CD4-positive, alpha-beta T cell (primary cell): ENCODE measurements around the gene AFF3. TPM values are rescaled to one million over a fixed set of nuclear protein-coding genes. Genes with fewer than 3 reads are reported as not detected.

Experiments used
- ATAC-seq: fragments of 200-7000 bp; cut with Tn5 transposase; one replicate; pipeline ENCODE4 v1.10.0; 2022; ENCODE audit warnings: mild to moderate bottlenecking; ENCODE audit not compliant: poor library complexity
- CTCF ChIA-PET: fragments of 350-600 bp; sonication (Branson Sonifier 250); formaldehyde crosslinking; loops from one replicate; lab custom pipeline; 2021; ENCODE audit warnings: antibody characterized with exemption, inconsistent platforms; lab: Charles Lee
- POLR2A ChIA-PET: fragments of 350-600 bp; sonication (Branson Sonifier 250); formaldehyde crosslinking; loops from one replicate; lab custom pipeline; 2021; ENCODE audit warnings: antibody characterized with exemption, inconsistent platforms; lab: Charles Lee
- DNase-seq, 14 experiments: peaks; one replicate each; pipeline ENCODE4 v3.0.0-alpha.2; 2013 to 2020; ENCODE audit warnings: mixed read lengths in 2 of 14
- H3K27ac ChIP-seq, 2 donors: one replicate each; pipeline versions ENCODE4 v1.5.1 to v1.7.0; 2013; ENCODE audit warnings: low read length in 2 of 2, low read depth in 1 of 2, mild to moderate bottlenecking in 1 of 2
- H3K27me3 ChIP-seq, 2 experiments: 1 replicate in 1 of 2; 2 replicates in 1 of 2; pipeline versions ENCODE4 v1.6.1 to v1.7.0; 2013; ENCODE audit warnings: low read length in 2 of 2, control low read depth in 1 of 2, mild to moderate bottlenecking in 1 of 2, moderate library complexity in 1 of 2; ENCODE audit not compliant: insufficient read depth in 2 of 2, control insufficient read depth in 1 of 2
- H3K36me3 ChIP-seq: one replicate; pipeline ENCODE4 v1.6.1; 2013; ENCODE audit warnings: low read length, control low read depth; ENCODE audit not compliant: insufficient read depth
- H3K4me1 ChIP-seq: one replicate; pipeline ENCODE4 v1.6.1; 2013; ENCODE audit warnings: low read length, control low read depth; ENCODE audit not compliant: insufficient read depth
- H3K4me3 ChIP-seq: one replicate; pipeline ENCODE4 v1.5.1; 2013; ENCODE audit warnings: mild to moderate bottlenecking, low read length, moderate library complexity
- H3K9me3 ChIP-seq, 2 experiments: 1 replicate in 1 of 2; 2 replicates in 1 of 2; pipeline versions ENCODE4 v1.6.1 to v1.7.0; 2013; ENCODE audit warnings: low read length in 2 of 2, mild to moderate bottlenecking in 2 of 2, control low read depth in 1 of 2, moderate library complexity in 1 of 2; ENCODE audit not compliant: control insufficient read depth in 1 of 2, insufficient read depth in 1 of 2
- H3K27ac Mint-ChIP-seq: one replicate; pipeline ENCODE4 v1.8.0; 2020; ENCODE audit warnings: mixed read lengths
- H3K27me3 Mint-ChIP-seq: one replicate; pipeline ENCODE4 v1.8.0; 2021; ENCODE audit warnings: mixed read lengths
- H3K36me3 Mint-ChIP-seq: one replicate; pipeline ENCODE4 v1.8.0; 2021; ENCODE audit warnings: low read depth, mixed read lengths
- H3K4me1 Mint-ChIP-seq: one replicate; pipeline ENCODE4 v1.8.0; 2021; ENCODE audit warnings: low read depth, mixed read lengths
- H3K4me3 Mint-ChIP-seq: one replicate; pipeline ENCODE4 v1.8.0; 2020; ENCODE audit warnings: mild to moderate bottlenecking, mixed read lengths
- H3K9me3 Mint-ChIP-seq: one replicate; pipeline ENCODE4 v1.8.0; 2020; ENCODE audit warnings: mixed read lengths
- intact Hi-C, 2 experiments: fragments of 100-400 bp; cut with DNase I in 1 of 2; cut with micrococcal nuclease in 1 of 2; formaldehyde crosslinking; loops; one replicate each; pipeline versions ENCODE4 v1.15.1 to v1.9.0; 2023 to 2025; cut with DNase I, micrococcal nuclease
- total RNA-seq, 174 experiments: library from RNA in 2 of 174; stranded (reverse) in 2 of 174; gene quantifications; one replicate each; pipeline ENCODE4 v1.2.3 and lab custom pipeline; 2021 to 2026
- TF ChIP-seq, protein P1 (sequence below): fragments of 200-600 bp; IDR thresholded peaks from one replicate; pipeline ENCODE4 v1.8.0; 2022; ENCODE audit warnings: antibody characterized with exemption, mild to moderate bottlenecking

AFF3 gene
- total RNA-seq, 2 experiments from 2014 or later, result 15.4 to 15.7 TPM

DNA sequence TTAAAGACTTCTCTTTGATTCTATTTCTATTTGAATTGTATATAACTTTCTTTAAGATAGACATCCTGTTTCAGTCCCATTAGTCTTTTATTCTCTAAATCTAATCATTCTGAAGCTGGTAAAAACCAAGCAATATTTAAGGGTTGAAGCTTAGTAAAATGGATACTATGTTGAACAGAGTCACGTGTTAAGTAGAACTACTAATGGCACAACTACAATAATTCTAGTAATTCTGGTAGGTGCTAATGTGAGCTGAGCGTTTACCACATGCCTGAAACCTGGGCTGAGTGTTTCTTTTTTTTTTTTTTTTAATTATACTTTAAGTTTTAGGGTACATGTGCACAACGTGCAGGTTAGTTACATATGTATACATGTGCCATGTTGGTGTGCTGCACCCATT is 8.9 kb upstream of the AFF3 start:
- Mint-ChIP-seq H3K36me3 (no peaks in the 10 kb centered on the region), H3K27ac (no peak overlapping the region), H3K4me1 (no peaks in the 10 kb centered on the region), H3K9me3 (no peaks in the 10 kb centered on the region), H3K27me3 (no peaks in the 10 kb centered on the region), H3K4me3 (no peak overlapping the region)
- Histone ChIP-seq H3K4me1 (no peaks in the 10 kb centered on the region), H3K36me3 (no peaks in the 10 kb centered on the region), H3K27me3 (no peaks in the 10 kb centered on the region), H3K9me3 (peaks cover 0 to 3% of the 10 kb centered on the region in 2 experiments), H3K27ac (no peak overlapping the region), H3K4me3 (no peak overlapping the region)
- ATAC-seq (no peak), DNase-seq (no peak)
- intact Hi-C loops, result no loop called here
- POLR2A ChIA-PET, result no interaction called here
- CTCF ChIA-PET, result no interaction called here
- TF ChIP-seq, protein P1, sequence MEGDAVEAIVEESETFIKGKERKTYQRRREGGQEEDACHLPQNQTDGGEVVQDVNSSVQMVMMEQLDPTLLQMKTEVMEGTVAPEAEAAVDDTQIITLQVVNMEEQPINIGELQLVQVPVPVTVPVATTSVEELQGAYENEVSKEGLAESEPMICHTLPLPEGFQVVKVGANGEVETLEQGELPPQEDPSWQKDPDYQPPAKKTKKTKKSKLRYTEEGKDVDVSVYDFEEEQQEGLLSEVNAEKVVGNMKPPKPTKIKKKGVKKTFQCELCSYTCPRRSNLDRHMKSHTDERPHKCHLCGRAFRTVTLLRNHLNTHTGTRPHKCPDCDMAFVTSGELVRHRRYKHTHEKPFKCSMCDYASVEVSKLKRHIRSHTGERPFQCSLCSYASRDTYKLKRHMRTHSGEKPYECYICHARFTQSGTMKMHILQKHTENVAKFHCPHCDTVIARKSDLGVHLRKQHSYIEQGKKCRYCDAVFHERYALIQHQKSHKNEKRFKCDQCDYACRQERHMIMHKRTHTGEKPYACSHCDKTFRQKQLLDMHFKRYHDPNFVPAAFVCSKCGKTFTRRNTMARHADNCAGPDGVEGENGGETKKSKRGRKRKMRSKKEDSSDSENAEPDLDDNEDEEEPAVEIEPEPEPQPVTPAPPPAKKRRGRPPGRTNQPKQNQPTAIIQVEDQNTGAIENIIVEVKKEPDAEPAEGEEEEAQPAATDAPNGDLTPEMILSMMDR, result no peak

DNA sequence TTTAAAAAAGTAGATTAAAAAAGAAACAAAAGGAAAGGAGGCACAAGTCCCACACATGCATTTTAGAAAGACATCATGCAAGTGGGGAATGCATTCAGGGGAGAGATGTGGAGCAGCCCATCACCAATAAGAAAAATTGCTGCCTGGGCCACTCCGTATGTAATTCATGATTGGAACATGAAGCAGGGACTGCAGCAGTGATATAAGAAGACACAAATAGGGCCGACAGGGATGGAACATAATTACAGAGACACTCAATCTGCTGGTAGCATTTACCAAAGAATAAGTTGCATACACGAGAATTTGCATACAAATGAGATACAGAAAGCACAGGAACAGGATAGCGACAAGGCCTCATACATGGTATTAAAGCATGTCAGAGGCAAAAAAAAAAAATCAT is 6.5 kb upstream of the AFF3 start:
- H3K4me3 Mint-ChIP-seq, result no peak overlapping the region

DNA sequence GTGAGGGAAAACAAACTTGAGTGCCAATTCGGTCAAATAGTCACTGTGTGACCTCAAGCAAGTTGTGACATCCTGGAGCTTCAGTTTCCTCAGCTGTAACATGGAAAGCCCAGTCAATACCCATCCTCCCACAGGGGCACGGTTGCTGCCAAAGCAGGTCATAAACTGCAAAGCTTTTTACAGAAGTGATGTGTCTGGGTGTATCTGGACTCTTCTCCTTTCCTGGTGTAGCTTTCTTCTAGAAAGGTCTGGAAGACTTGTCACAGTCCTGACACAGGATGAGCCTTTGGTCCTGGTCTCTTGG is 4.2 kb upstream of the AFF3 start:
- CTCF ChIA-PET, result no interaction called here
- Mint-ChIP-seq H3K4me1 (peaks cover 24% of the 10 kb centered on the region), H3K4me3 (no peak overlapping the region), H3K27ac (no peak overlapping the region), H3K9me3 (no peaks in the 10 kb centered on the region), H3K36me3 (no peaks in the 10 kb centered on the region), H3K27me3 (no peaks in the 10 kb centered on the region)
- Histone ChIP-seq H3K27ac (no peak overlapping the region), H3K9me3 (peaks cover 0 to 11% of the 10 kb centered on the region in 2 experiments), H3K4me1 (peaks cover 15% of the 10 kb centered on the region), H3K4me3 (no peak overlapping the region), H3K36me3 (no peaks in the 10 kb centered on the region), H3K27me3 (no peaks in the 10 kb centered on the region)
- TF ChIP-seq, protein P1, result no peak
- intact Hi-C loops, result no loop called here
- ATAC-seq (no peak), DNase-seq (no peak)
- POLR2A ChIA-PET, result no interaction called here

More for the DNA sequence above, 6.5 kb upstream of the AFF3 start:
- TF ChIP-seq, protein P1, result no peak
- H3K27me3 Mint-ChIP-seq, result no peaks in the 10 kb centered on the region
- no peaks in the 10 kb centered on the region for H3K9me3 Mint-ChIP-seq
- Histone ChIP-seq H3K4me1 (no peaks in the 10 kb centered on the region), H3K4me3 (no peak overlapping the region), H3K27me3 (no peaks in the 10 kb centered on the region), H3K36me3 (no peaks in the 10 kb centered on the region), H3K9me3 (peaks cover 0 to 11% of the 10 kb centered on the region in 2 experiments), H3K27ac (no peak overlapping the region)
- DNase-seq, result no peak
- H3K36me3 Mint-ChIP-seq, result no peaks in the 10 kb centered on the region
- ChIA-PET POLR2A (no interaction called here), CTCF (no interaction called here)
- H3K4me1 Mint-ChIP-seq, result peaks cover 3% of the 10 kb centered on the region
- H3K27ac Mint-ChIP-seq, result no peak overlapping the region
- no peak for ATAC-seq
- intact Hi-C loops, result no loop called here
